GM18517 (cell line): ENCODE measurements around the gene TRIM34.
"Not testable (repeated sequence)": the region's sequence is repeated elsewhere in the genome, so short reads cannot be mapped to it uniquely, and the experiment has no call there.

Experiments
- ATAC-seq: cut with Tn5 transposase; IDR thresholded peaks from one replicate; pipeline ENCODE4 v1.9.1; 2021; ENCODE audit warnings: mild to moderate bottlenecking, moderate library complexity; ENCODE audit not compliant: unreplicated experiment

The TRIM34 gene

GRCh38 chr11:5620651-5621521 is 3.9 kb upstream of the TRIM34 start:
- ATAC-seq: no peak

GRCh38 chr11:5621580-5621979 is 3.2 kb upstream of the TRIM34 start:
- no peak for ATAC-seq

GRCh38 chr11:5622802-5623201 is 2.0 kb upstream of the TRIM34 start:
- no peak for ATAC-seq

GRCh38 chr11:5625281-5625680 is 480 bp downstream of the TRIM34 start:
- ATAC-seq: no peak

- ATAC-seq: no peak
These were observed 1.4 kb downstream of the TRIM34 start for GRCh38 chr11:5626196-5626595.

- peak; percentile 10 for ATAC-seq
These were observed 6.6 kb downstream of the TRIM34 start for GRCh38 chr11:5631417-5631816.

- peak; percentile 98 for ATAC-seq
These were observed 7.3 kb downstream of the TRIM34 start for GRCh38 chr11:5631969-5632635.

- ATAC-seq: no peak
These were observed 15.2 kb downstream of the TRIM34 start for GRCh38 chr11:5639953-5640352.

GRCh38 chr11:5643585-5643984 is 18.8 kb downstream of the TRIM34 start:
- no peak for ATAC-seq

- ATAC-seq: no peak
These were observed 21.3 kb downstream of the TRIM34 start for GRCh38 chr11:5646139-5646538.

- ATAC-seq: no peak
These were observed 30.7 kb downstream of the TRIM34 start for GRCh38 chr11:5655474-5655873.

- ATAC-seq: not testable (repeated sequence)
These were observed 32.2 kb downstream of the TRIM34 start for GRCh38 chr11:5656956-5657355.

- no peak for ATAC-seq
These were observed 33.5 kb downstream of the TRIM34 start for GRCh38 chr11:5658318-5658717.

GRCh38 chr11:5663511-5663910 is 38.7 kb downstream of the TRIM34 start:
- ATAC-seq: no peak

- no peak for ATAC-seq
These were observed 40.3 kb downstream of the TRIM34 start for GRCh38 chr11:5665051-5665570.

- ATAC-seq: no peak
These were observed 41.1 kb downstream of the TRIM34 start for GRCh38 chr11:5665746-5666401.

- ATAC-seq: no peak
These were observed 41.6 kb downstream of the TRIM34 start for GRCh38 chr11:5666402-5666793.

GRCh38 chr11:5671831-5672230 is 47.0 kb downstream of the TRIM34 start:
- ATAC-seq: no peak

- ATAC-seq: no peak
These were observed 49.6 kb downstream of the TRIM34 start for GRCh38 chr11:5674391-5674790.

- no peak for ATAC-seq
These were observed 55.0 kb downstream of the TRIM34 start for GRCh38 chr11:5679811-5680210.

GRCh38 chr11:5682890-5683441 is 58.2 kb downstream of the TRIM34 start:
- ATAC-seq: not testable (repeated sequence)
